ENCODE data around the gene TGFBR1.

TGFBR1 gene

DNA sequence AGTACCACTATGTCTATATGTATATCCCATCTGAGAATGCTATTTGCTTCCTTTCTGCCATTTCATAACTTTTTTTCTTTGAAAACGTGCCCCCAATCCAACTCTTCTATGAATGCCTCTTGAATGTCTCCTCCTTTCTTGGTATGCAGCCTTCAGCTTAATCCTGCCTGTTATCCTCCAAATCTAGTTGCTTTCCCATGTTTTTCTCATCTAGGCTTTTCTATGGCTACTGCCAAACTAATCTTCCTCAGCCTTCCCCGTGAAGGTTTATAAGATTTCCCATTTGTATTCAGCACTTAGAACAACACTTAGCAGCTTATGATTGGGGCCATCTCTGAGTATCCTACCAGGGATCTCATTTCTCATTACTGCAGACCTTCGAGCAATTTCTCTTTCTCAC, 2.5 kb downstream of the TGFBR1 start:
- no peak for DNase-seq (ENCODE audit: low spot score)

DNA sequence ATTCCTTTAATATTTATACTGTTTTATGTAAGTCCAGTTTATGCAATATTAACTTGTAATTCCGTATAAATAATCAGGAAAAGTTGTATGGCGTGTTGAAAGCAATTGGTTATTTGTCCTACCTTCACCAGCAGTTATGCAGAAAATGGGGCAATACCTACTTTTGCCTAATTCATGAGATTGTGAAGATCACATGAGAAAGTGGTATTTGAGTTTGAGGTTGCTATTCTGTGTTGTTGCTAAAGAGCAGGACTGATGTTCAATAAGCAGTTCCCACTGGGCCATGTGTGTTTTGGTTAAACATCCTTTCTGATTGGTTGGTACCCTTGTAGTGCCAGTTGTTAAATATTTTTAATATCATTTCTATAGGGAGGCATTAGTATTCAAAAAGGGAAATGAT, 3.2 kb downstream of the TGFBR1 start:
- DNase-seq (ENCODE audit: low spot score) = no peak

DNA sequence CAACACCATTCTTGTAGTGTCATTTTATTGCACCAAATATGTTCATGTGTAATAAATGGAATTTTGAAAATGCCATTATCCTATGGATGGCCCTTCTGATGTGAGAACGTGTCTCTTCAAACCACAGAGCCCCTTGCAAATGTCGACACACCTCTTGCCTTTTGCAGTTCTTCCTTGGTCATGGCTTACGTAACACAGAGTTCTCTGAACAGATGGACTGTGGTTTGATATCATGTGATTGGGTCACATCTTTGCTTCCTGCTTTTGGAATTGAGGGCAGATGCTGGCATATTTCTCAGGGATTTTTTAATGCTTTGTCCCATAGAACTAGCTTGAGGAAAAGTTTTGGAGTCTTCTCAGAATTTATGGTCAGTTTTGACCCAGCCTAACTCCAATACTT, 4.6 kb downstream of the TGFBR1 start:
- DNase-seq (ENCODE audit: low spot score) = no peak

DNA sequence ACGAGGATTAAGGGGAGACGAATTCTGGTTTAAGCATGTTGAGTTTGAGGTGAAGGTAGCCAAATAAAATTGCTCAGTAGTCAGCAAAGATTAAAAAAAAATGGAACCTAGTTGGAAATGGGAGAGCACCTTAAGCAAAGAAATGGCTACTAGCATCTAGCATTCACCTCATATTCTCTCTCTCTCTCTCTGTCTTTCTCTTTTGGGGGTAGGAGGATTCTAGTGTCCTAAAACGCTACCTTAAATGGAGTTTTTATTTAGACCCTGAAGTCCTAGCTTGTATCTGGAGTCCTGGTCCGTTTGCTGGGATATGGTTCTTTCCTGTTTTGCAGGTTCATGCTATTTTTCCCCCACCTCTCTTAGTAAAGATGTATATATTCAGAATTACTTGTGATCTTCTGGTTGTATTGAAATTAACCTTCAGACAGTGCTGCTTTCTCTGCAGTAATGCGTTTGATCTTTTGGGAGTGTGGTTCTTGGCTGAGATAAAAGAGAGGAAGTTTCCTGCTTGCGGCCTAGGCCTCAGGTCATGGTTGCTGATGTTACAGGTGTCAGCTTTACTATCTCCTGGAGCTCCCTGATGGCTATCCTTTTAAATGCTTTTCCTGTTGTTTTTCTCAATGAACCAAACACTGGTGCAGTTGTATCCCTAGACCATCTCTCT, 8.0 kb downstream of the TGFBR1 start:
- DNase-seq (ENCODE audit: low spot score) = no peak

DNA sequence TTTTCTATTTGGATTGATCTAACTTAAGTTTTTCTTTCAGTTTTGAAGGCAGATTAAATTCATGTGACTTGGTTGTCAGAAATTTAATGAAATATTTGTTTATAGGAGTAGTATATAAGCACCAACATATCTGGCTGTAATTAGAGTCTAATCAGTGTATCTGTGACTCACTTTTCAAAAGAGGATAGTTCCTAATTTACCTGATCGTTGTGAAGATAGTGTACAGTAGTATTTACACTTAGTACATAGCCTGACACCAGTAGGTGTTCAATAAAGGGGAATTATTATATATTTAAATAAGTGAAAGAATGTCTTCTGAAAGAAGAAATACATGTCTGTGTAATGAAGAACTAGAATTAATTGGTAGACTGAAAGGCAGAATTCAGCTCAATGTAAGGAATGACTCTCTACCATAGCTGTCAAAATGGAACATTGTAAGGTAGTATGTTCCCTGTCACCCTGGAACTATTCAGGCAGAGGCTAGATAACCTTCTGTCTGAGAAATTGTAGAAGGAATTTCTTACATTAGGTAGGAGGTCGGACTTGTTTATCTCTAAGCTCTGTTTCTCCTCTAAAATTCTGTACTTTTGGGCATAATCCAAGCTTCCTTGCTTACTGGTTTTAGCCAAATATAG, 8.6 kb downstream of the TGFBR1 start:
- no peak for DNase-seq (ENCODE audit: low spot score)

DNA sequence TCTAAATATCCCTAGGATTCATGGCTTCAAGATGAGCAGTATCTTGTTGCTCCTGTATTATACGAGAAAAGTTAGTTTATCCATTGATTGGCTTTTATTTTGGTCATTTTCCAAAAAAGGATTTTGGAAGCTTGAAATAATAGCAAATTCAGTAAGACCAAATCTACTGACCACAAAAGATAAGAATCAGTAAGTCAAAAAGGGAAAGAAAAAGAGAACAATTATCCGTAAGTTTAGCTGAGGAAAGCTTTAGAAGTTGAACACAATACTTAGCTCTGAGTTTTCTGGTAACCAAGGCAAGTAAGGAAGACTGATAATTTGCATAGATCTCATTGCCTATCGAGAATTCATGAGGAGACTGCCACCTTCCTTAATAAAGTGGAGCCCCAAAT, 9.1 kb downstream of the TGFBR1 start:
- DNase-seq (ENCODE audit: low spot score) = no peak

DNA sequence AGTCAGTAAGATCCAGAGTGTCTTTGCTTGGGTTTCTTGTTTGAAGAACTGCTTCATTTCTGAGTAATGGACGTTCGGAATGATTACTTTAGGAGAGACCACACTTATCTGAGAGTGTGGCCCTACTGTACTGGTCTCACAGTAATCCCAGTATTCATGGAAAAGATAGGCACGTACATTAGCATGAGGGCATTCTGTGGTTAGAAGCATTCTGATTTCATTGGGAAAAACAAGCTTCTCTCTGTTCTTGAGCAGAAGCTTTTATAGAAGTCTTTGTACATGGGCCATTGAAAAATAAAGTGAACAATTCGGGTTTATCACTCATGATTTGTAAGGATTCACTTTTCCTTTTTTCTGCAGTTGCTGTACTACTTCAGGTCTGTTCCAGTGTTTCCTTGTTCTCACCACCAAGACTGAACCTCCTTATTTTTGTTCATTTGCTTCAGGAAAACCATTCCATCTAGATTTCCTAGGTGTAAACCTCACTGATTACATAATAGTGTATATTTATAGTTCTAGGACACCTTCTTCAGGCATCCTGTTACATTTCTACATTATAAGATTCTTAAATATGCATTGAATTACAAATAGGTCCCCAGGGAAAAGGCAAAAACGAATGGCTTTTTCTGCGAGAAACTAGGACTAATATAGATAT, 10.1 kb downstream of the TGFBR1 start:
- DNase-seq (ENCODE audit: low spot score) = no peak

DNA sequence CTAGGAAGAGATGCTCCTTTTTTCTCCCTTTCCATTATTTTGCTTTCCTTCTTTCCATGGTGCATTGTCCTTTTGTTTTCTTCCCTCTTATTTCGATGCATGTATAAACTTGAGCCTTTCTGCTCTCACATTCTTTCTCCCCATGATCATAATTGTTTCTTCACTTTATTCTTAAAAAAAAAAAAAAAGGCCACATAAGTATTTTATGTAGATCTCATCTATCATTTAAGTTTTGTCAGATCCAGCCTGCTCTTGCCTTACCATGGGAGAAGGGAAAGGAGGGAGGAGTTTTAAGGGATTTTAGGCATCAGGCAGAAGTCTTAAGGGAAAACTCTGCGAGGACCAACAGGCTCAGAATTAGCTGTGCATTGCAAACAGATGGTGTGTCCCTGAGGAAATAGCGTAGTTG, 11.1 kb downstream of the TGFBR1 start:
- DNase-seq (ENCODE audit: low spot score) = no peak

DNA sequence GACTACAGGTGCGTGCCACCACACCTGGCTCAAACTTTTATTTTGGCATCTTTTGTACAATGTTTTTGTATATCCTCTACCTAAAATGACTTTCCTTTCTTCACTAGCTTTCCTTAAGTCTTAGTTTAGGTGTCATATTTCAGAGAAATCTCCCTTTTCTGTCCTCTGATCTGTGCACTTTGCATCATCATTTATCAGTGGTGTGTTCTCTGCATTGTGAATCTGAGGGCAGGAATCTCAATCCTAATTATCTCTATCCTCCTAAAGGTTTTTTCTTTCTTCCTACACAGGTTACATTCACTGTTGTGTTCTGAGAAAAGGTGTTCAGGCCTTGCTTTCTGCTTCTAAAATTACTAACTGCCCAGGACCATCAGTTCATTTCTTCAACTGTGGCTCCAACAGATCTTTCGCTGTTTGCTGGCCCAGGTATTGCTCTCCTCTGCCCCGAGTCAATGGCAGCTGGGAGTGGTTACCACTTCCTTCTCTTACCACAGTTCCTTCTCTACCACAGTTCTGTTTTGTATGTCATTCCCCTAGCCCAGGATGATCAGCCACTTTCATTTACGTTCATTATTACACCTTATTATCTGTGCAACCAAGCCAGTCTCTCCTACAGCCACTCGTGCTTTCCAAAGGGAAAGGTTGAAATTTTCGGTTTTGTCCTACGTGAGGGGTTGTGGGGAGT, 14.0 kb downstream of the TGFBR1 start:
- no peak for DNase-seq (ENCODE audit: low spot score)

DNA sequence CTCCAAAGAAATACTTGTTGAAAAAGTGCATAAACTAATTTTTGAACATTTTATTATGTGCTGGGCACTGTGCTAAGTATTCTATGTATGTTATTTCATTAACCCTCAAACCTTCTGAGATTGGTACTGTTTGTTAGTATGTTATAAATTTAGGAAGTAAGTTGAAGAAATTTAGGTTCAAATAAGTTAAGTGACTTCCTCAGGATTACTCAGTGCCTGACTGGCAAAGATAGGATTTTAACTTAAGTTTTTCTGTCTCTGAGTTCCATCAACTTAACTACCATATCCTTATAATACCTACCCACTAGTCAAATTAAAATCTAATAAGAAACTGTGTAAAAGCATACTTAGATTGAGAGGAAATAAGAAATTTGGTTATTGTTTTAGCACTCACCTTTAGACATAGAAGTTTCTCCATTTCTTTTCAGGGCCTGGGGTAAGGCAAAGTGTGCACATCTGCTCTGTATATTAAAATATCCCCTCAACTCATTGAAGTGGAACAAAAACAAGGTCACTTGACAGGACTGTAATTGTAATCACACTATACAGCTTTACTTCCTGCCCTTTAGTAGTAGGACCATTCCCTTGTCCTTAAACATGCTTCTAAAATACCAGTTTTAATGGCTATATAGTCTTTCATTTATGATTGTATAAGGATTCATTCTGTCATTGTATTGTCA, 15.2 kb downstream of the TGFBR1 start:
- no peak for DNase-seq (ENCODE audit: low spot score)

DNA sequence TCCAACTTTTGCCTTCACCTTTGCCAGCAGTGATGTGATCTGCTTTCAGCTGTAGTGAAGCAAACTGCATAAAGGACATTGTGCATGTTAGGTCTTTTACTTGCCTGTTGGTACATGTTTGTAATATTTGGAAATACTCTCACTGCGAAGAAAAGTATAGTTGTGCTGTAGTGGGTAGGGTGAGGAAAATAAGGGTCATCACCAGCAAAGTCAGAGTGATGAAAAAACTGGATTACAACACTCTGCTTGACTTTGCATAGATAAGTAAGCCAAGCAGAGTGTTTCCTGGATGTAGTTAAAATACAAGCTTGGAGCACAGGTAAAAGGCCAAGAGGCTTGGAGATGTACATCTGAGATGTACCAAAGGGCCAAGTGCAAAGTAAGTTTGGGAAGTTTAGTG, 16.7 kb downstream of the TGFBR1 start:
- DNase-seq (ENCODE audit: low spot score) = no peak

DNA sequence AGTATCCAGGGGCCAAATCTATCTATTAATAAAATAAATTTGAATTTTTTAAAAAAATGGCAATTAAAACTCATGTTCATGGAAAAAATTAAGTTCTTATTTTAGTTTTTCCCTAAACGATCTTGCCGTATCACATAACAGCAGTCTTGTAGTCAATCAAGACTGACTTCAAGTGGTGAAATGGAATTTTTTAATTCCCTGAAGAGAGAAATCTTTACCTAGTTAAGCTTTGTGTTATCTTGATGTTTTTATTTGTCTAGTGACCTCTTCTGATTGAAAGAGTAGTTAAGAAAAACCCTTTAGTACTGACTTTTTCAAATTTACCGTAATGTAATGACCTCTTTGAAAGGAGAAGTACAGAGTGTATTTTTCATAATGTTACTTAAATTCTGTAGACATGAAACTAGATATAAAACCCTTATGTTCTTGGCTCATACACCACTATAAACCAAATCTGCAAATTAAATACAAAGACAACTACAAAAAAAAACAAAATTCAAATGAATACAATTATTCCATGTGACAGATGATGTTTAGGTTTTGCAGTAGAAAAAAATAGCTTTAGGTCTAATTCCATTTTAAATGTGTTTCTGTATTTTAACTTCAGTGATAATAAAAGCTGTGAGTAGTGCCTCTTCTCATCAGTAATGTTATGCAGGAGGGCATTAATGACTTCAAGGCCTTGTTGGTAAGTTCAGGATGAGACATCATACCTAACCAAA, 19.8 kb downstream of the TGFBR1 start:
- no peak for DNase-seq (ENCODE audit: low spot score)

DNA sequence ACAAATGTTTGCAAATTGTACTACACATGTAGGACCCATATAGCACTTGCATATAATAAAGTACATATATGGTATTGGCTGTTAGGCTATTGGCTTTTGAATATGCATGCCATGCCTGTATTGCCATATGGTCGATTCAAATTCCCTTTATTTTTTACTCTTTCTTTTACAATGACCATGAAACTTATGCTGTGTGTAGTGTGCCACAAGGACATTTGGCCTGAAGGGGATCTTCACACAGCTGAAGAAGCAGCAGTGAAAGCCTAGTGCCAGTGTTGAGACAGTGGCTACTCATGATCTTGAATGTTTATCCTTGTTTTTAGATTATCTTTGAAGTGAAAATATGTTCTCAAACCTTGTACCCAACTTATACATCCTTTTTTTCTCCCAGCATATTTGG, 20.5 kb downstream of the TGFBR1 start:
- no peak for DNase-seq (ENCODE audit: low spot score)

DNA sequence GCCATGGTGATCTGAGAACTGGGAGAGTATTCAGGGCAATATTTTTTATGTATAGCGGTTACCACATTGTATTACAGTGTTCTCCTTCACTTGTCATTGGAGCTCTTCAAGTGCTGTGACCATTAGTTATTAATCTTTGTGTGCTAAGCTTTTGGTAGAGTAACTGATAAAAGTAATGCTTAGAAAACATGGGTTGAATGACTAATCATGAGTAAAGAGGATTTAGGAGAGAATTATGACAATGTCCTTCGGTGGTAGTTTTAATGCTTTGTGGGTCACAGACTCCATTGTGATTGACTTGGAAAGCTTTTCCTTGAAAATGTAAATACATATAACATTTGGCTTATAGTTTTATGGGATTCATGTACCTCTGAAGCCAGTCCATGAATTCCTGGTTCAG, 21.4 kb downstream of the TGFBR1 start:
- no peak for DNase-seq (ENCODE audit: low spot score)

DNA sequence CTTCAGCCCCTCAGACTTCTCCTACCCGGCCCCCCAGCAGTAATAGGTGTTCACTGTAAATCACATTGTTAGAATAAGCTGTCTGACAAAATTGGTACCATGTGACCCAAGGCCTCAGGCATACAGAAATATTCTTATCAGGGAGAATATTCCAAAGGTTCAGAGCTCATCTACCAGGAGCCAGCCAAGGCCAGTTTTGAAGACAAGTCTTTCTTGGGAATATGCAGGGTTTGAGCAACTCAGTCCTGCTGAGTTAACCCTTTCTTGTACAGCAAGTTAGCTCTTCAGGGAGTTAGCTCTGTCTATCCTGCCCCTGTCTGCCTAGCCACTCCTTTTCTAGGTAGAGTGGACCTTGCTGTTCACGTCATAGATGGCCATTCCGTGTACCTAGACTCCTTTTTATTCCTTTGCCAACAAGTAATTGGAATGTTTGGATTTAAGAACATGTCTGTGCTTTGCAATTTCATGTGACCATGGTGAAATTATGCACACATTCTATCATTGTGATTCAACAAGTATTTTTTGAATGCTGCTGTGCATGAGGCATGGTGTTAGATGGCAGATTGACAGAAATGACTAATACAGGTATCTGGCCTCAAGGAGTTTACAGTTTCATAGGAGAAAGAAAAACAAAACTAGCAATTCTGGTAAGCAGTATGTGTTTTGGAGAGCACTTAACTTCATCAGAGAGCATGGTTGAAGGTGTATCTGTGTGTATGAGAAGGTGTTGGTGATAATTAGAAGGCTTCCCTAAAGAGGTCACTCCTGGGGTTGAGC, 22.6 kb downstream of the TGFBR1 start:
- DNase-seq (ENCODE audit: low spot score) = no peak

DNA sequence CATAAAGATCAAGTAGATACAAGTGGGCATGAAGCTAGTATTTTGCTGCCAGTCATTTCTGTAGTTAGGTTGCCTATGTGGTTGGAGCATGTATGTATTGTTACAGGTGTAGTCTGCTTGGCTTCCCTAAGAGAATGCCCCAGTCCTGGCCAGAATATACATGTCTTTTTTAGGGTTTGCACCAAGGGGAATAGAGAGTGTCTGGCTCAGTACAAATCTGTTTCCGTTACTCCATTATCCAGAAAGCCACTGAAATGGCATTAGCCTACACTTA, 23.2 kb downstream of the TGFBR1 start:
- no peak for DNase-seq (ENCODE audit: low spot score)

DNA sequence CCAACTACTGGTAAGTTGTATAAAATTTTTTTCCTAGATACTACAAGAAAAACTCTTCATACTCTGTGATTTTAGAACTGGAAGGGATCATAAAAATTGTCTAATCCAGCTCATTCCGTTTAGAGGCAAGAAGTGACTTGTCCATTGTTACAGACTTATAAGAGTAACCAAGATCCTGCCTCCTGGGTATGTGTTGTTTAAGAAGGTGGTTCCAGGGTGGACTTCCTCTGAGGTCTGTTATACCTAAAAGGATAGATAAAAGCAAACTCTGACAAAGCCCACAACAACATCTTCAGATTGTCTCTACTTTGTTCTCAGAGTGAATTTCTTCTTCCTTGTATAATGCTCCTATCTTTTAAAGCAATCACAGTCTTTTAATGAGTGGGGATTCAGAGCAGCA, 24.2 kb downstream of the TGFBR1 start:
- no peak for DNase-seq (ENCODE audit: low spot score)

DNA sequence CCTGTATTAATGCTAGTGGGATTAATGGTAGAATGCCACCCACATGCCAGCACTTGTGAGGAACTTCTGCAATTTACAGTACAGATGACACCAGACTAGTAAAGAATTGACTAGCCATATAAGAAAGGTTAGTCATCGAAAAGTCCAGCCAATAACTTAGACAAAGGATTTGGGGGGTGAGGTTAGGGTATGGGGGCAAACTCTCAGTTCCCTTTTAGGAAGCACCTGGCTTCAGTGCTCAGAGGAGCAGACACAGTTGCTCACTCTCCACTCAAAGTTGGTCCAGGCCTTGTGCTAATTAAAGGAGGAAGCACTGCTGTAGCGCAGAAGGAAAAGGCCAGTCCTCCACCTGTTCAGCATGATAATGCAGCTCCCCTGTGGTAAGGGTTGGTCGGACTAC, 25.2 kb downstream of the TGFBR1 start:
- no peak for DNase-seq (ENCODE audit: low spot score)

DNA sequence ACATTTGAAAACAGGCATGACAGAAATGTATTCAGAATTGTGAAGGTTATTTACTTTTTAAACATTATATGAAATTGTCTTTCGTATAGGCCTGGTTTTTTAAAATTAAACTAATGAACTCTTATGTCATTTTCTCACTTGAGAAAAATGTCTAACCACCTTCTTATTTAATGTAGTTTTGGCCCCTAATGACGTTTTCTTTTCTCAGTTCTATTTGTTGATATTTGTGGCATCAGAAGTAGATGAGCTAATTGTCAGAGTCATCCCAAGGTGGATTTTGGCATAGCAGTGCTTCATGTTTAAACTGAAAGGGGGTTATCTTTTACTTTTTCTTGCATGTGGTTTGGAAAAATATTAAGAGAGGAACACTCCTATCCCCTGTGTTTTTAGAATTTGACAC, 28.2 kb downstream of the TGFBR1 start:
- no peak for DNase-seq (ENCODE audit: low spot score)

DNA sequence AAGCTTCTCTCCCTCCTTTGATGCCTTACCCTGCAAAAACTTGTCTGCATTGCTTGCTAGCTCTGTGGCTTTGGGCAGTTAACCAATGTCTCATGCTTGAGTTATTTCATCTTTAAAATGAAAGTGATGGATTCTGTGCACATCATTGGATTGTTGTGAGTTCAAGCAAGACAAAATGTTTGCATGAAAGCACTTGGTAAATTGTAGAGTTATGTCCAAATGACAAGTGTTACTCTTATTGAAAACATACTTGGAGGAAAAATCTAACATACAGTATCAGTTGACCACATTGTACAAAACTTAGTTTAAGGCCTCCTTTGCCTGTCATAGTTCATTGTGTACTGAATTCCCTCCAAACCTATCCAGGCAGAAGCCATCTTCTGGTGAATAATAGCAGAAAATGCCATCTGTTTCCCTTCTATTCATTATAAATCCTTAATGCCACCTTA, 30.0 kb downstream of the TGFBR1 start:
- peak; percentile 16 for DNase-seq (ENCODE audit: low spot score)

DNA sequence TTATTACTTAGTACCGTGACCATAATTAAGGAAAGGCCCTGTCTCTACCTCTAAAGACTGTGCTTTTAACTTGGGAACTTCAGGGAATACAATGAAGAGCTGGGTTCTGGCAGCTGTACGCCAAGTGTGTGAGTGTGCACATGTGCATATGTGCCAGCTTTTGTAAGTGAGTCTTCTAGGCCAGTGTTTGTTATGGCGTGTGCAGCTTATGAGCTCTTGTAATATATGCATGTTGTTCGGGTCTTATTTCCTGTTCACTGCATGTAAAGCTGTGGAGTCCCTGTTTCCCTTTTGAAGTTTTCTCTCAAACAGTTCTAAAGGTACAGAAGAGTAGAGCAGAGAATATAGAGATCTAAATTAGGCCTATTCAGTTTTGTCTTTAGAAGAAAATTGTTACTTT, 30.5 kb downstream of the TGFBR1 start:
- no peak for DNase-seq (ENCODE audit: low spot score)

All from hepatic stellate cell (primary cell).